HG02885 (cell line): ENCODE data around the gene NPDC1.
"Not testable (repeated sequence)": the region's sequence is repeated elsewhere in the genome, so short reads cannot be mapped to it uniquely, and the experiment has no call there.

Experiments used
- ATAC-seq: cut with Tn5 transposase; IDR thresholded peaks from one replicate; pipeline ENCODE4 v1.9.1; 2021; ENCODE audit warnings: mild to moderate bottlenecking; ENCODE audit not compliant: unreplicated experiment, poor library complexity

The NPDC1 gene

DNA sequence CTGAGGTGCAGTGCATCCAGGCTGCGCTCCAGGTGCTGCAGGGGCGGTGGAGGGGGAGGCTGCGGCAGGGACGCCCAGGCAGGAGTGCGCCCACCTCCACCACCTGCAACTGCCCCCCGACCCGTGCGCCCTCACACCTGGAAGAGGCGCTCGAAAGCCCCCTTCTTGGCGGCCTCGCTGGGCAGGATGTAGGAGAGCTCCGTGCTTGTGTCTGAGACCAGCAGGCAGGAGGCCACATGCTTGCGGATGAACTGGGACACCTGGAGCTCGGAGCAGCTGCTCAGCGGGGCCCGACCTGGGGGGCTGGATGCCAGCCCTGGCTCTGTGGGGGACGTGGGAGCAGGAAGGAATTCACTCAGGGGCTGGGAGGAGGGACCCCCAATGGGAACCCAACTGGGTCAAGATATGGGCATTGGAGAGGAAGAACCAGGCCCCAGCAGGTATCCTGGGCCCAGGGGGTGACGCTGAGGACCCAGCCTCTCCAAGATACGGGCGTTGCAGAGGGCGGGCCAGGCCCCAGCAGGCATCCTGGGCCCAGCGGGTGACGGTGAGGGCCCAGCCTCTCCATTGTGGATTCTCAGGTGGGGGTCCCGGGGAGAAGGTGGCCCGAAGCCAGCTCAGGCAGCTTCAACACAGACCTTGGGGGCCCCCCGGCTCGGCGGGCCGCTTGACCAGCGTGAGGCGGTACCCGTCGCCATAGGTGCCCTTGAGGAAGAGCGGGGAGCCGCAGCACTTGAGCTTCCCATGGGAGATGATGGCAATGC, 31.0 kb downstream of the NPDC1 start:
- ATAC-seq, result no peak

DNA sequence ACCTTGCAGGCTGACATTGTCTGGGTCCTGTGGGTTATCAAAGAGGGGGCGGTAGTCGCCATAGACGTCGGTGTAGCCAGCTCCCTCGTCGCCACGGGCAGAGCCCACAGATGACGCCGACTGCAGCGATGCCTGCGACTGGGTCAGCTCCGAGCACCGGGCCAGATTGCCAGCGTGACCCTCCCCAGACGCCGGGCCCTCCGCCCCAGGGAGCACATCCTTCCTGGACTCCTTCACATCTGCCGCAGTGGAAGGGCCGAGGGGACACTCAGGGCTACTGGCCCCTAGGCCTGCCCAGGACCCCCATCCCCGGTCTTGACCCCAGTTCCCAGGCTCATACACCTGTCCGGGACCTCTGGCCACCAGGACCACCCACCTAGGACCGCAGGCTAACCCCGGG, 31.8 kb downstream of the NPDC1 start:
- no peak for ATAC-seq

DNA sequence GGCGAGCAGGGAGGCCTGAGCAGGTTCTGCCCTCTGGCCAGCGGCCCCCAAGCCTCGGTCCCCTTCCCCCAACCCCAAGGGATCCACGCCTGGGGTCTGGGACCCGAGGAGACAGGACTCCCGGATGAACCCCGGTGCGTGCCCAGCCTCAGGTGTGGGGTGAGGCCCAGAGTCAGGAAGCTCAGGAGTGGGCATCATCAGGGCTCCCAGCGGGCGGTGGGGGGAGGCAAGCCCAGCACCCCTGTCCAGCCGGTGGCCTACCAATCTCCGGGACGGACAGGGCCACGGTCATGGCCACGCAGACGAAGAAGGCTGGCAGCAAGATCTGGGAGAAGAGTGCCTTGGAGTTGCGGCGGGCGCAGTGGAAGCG, 32.4 kb downstream of the NPDC1 start:
- no peak for ATAC-seq

DNA sequence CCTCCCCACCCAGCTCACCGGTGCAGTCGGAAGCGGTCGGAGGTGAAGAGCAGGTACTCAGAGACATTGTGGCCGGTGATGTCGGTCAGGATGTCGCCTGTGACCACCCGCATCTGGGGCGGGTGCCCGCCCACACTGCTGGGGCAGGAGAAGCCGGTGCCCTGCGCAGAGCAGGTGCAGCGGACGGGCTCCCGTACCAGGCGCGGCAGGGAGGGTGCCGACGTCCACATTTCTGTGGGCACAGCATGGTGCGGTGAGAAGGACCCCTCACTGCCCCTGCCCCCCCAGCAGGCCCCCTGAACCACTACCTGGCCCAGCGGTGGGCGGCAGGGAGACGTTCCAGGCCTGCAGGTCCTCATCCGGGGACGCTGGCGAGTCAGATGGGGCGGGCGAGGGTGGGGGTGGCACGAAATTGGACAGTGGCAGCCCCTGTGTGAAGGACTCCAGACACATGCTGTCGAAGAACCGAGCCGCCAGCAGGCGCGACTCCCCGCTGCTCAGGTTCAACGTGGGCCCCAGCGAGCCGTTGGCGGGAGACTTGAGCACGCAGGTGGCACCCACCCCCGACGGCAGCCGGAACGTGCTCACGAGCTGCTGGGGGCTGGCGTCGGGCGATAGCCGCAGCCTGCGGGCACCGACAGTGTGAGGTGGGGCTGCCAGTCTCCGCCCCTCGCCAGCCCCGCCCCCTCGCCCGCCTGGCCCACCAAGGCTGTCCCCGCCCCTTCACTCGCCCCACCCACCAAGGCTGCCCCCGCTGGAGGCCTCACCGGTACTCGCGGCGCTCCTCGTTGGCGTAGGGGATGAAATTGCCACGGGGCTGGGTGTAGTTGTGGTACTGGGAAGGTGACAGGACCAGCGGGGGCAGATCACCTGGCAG, 33.0 kb downstream of the NPDC1 start:
- no peak for ATAC-seq

DNA sequence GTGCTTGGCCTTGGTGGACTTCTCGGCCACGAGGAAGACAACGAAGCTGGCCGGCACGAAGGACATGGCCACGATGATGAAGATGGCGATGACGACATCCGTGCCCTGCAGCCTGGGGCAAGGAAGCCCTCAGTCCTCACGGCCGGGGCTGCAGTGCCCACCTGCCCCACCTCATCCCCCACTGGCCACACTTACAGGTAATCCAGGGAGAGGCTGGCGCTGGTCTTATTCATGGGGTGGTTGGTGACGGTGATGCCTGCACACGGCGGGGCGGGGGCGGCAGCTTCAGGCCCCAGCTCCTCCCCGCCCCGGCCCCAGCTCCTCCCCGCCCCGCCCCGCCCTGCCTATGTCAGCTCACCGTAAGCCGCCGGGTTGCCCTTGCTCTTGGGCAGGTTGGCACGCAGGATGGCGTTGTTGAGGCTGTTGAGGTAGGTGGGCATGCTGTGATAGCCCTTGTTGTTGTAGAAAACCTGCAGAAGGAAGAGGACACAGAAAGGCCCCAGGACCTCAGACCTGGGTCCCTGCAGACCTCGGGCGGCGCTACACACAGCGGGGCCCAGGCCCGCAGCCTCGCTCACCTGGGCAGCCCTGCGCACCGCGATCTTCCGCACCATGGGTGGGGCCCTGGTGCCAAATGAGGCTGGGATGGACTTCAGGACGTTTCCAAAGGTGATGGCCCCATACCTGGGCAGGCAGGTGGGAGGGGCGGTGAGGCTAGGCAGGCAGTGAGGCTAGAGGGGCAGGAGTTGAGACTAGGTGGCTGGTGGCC, 33.9 kb downstream of the NPDC1 start:
- ATAC-seq, result no peak

DNA sequence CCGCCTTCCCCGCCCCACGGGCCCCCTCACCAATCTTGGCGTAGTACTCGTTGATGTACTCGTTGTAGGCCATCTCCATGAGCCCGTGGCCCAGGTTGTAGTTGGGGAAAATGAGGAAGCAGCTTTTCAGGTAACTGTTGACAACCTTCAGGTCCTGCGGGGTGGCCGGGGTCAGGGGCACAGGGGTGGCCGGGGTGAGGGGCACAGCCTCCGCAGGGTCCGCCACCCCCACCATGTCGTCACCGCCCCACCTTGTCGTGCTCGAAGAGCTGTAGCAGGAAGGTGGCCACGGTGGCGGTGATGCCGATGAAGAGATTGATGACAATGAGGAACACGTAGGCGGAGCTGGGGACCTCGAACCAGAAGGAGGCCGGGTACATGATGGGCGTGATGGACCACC, 34.8 kb downstream of the NPDC1 start:
- ATAC-seq, result no peak

DNA sequence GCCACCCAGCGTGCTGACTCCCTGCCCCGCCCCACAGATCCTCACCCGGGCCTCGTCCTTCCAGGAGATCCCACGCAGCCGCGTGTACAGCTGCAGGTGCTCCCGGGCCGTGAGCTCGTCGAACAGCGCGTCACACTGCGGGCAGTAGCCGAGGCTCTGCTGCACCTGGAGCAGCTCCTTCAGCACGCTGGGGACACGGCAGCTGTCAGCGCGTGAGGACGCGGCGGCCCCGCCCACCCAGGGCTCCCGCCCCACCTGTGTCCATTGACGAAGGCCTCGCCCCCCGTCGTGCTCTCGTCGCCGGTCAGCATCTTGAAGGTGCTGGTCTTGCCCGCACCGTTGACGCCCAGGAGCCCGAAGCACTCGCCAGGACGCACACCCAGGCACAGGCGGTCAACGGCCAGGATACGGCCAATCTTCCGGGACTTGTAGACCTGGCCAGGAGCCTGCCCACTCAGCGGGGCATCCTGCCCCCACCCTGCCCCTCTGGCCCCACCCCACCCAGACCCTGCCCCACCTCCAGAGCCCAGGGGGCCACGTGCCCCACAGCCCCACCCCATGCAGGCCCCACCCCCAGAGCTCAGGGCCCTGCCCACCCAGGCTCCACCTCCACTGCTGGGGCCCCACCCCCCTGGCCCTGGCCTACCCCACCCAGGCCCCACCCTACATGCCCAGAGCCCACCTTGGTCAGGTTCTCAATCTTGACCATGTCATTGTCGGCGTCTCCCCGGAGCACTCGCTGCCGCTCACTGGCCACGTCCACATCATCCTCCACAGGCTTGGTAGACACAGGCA, 35.8 kb downstream of the NPDC1 start:
- ATAC-seq, result no peak

DNA sequence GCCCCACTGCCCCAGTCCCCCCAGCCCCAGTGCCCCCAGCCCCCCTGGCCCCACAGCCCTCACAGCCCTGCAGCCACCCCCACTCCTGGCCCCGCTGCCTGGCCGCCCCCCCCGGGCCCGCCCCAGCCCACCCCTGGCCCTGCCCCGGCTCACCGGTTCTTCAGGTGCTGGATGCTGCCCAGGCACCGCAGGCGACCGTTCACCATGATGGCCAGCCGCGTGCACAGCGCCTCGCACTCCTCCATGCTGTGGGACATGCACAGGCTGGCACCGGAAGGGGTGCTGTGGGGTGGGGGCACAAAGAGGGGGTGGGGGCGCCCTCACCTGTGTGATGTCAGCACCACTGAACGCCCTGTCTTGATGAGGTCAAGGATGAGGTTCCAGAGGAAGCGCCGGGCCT, 36.8 kb downstream of the NPDC1 start:
- ATAC-seq, result no peak

DNA sequence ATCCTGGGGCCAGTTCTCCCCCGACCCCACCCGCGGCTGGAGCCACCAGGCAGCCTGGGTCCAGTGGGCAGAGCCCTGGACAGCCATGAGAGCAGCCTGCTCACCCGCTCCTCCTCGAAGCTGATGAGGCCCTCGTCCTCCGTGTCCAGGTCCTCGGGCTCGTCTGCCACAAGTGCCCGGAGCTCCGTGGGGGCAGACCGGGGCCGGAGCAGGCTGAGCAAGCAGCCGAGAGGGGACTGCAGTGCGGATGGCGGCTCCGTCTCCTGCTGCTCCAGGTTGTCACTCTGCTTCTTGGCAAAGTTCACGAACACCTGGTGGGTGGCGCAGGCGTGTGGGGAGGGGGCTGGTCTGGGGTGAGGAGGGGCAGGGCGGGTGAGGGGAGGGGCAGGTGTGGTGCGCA, 37.7 kb downstream of the NPDC1 start:
- ATAC-seq, result no peak

DNA sequence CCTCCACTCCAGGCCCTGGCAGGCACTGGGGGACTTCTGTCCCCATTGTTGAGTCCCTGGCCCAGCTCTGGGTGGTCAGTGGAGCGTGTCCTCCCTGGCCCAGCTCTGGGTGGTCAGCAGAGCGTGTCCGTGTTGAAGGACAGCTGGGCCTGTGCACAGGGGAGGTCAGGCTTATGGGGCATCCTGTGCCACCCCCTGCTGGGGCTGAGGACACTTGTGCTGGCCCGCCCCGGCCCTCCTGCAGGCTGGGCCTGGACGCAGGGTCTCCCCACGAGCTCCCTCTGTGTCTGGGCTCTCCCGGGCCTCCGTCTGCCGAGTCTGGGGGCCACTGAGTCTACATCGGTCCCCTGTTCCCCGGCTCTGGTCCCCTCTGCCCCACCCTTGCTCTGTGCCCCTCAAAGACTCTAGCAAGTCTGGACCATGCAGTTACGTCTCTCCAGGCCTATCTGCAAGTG, 38.1 kb downstream of the NPDC1 start:
- no peak for ATAC-seq

DNA sequence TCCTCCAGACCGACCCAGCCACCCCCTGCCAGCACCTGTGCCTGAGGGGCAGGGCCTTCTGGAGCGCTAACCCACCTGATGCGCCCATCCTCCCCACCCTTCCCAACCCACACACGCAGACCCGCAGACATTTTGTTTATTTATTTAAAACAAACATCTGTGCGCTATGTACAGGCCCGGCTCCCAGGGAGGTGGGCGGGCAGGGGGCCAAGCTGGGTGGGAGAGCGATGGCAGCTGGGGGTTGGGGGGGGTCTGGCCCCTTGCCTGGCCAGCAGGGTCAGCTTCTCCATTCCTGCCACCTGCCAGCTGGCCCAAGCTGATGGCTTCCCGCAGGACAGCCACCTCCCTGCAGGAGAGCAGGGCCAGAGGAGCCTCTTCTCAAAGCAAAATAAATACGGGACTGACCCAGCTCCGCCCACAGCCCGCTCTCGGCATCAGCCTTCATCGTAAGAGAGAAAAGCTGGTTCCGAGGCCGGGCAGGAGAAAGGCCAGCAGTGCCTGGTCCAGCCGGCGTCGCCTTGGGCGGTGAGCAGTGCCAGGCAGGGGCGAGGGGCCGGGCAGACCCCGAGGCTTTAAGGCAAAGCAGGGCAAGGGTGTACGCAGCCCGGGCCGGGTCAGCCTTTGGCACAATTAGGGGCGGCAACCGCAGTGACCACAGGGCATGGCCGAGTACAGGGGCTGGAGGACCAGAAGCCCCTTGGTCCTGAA, 38.7 kb downstream of the NPDC1 start:
- ATAC-seq, result no peak

DNA sequence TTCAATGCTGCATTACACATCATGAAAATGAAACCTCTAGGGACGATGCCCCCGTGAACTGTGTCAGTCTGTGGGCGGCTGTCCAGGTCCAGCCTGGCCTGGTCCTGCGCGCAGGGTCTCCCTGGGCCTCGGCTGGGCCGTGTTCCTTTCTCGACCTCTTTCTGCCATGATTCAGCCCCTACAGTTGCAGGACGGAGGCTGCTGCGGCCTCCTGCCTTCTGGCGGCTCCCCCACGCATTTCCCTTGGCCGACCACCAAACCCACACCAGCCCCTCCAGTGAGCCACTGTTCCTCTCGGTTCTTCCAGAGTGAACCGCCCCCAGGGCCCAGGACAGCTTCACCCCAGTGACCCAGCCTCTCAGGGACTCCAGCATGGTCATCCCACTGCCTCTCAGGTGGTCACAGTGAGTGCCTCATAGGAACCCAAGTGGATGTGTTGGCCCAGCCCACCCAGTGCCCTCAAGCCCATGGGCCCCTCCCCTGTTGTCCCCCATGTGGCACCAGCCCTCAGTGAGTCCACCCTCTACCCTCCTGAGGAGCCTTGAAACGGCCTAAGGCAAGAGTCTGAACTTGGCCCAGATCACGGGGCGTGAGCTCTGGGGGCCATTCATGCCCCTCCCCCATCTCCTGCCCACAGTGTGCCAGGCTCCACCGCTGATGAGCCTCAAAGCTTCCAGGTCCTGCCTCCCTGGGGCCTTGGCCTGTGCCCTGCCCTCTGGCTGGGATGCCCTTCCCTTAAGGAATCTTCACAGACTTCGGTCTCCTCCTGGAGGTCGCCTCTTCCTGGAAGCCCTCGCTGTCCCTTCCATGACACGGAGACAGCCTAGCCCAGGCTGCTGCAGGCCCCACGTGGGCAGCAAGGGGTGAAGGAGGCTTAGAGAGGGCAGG, 39.6 kb downstream of the NPDC1 start:
- ATAC-seq, result no peak

DNA sequence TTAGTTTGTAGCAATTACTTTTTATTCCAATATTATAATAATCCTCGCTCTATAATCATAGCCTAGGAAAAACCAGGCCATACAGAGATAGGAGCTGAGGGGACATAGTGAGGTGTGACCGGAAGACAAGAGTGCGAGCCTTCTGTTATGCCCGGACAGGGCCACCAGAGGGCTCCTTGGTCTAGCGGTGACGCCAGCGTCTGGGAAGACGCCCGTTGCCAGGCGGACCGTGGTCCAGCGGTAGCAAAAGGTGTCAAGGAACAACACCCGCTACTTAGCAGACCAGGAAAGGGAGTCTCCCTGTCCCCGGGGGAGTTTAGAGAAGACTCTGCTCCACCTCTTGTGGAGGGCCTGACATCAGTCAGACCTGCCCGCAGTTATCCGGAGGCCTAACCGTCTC, 41.7 kb downstream of the NPDC1 start:
- not testable (repeated sequence) for ATAC-seq

DNA sequence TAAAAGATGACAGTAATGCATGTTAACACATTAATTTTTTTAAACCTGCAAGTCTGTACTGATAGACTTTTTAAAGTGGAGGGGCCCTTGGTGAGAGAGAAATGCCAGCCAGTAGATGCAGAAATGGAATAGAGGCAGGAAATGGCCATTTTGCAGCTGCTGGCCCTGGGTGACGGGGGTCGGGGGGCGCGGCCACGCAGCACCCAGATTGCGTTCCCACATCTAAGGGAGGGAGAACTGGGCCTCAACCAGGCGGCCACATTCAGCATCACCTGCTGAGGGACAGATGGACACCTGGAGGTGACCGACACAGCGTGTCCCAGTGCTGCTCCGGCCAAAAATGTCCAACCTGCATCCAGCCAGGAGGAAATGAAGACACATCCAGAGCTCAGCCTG, 43.3 kb downstream of the NPDC1 start:
- no peak for ATAC-seq

DNA sequence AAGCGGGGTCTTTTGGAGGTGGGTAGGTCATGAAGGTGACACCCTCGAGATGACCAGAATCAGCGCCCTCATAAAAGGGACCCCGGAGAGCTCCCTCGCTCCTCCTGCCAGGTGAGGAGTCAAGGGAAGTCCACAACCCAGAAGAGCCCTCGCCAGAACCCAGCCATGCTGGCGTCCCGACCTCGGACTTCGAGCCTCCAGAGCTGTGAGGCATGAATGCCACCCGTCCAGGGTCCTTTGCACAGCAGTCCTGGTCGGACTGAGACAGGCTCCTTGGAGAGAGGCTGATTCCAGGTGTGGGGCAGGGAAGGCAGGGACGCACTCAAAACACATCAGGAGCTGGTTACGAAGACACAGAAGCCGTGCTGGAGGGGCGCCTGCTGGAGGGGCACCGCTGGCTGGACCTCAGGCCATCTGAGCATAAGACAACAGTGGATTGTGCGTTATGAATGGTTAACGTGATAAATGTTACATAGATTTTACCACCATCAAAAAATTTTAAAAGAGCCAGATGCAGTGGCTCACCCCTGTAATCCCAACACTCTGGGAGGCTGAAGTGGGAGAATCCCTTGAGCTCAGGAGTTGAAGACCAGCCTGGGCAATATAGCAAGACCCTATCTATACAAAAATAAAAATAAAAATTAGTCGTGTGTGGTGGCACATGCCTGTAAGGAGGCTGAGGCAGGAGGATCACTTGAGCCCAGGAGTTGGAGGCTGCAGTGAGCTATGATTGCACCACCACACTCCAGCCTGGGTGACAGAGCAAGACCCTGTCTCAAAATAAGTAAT, 43.9 kb downstream of the NPDC1 start:
- no peak for ATAC-seq

DNA sequence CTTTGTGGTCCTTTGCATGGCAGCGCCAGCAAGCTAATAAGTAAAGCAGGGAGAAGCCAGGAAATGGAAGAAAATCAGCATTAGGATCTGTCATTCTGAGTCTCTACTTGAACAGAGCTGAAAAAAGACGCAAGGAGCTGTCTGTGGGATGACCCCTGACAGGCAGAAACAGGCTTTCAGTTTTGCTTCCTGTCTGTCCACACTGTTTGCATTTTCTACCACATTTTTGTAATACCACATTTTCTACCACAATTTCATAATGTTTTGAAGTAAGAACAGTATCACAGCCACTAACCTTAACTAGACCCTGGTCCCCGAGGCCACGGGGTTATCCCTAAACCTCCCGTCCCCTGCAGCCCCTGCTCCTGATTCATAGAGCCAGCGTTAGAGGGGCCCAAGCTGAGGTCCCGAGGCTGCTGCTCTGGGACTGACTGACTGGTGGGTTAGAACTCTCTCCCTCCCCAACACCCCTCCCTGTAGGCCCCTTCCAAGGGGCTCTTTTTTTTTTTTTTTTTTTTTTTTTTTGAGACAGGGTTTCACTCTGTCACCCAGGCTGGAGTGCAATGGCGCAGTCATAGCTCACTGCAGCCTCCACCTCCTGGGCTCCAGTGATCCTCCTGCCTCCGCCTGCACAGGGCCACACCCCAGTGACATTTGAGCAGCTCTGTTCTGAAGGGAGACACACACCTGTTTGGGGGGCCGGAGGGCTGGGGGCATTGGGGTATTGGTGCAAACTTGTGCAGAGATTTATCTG, 45.6 kb downstream of the NPDC1 start:
- ATAC-seq, result peak; percentile 69

DNA sequence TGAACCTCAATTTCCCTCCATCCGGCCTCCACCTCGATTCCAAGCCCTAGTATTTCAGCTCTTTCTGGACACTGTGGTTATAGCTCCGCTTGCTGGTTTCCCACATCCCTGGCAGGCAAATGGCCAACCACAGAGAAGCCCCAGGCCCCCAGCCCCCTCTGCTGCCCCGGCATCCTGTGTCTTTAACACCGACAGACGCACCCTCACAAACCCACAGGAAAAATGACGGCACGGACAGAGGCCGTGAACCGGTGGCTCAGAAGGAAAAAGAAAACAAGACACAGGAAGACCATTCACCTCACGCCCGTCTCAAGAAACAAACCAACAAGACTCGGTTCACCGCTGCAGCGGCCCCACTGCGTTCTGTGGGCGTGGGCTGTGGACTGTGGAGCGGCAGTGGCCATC, 48.1 kb downstream of the NPDC1 start:
- ATAC-seq, result no peak
